Transverse colon (tissue), 4 donors: ENCODE measurements around the gene CCM2L. TPM values are rescaled to one million over a fixed set of nuclear protein-coding genes. Genes with fewer than 3 reads are reported as not detected.

ENCODE experiments used
- DNase-seq: peaks from one replicate; pipeline ENCODE4 v3.0.0-alpha.2; 2019
- H3K27ac ChIP-seq, 4 donors: fragments of 200-600 bp; sonication (generic); 2 replicates each; pipeline ENCODE4 v1.5.1; 2016 to 2018; ENCODE audit warnings: inconsistent platforms in 4 of 4
- H3K27me3 ChIP-seq: fragments of 200-600 bp; sonication (generic); 2 replicates; pipeline ENCODE4 v1.5.1; 2017; ENCODE audit warnings: inconsistent platforms
- H3K36me3 ChIP-seq, 4 donors: fragments of 200-600 bp; sonication (generic); 2 replicates each; pipeline ENCODE4 v1.5.1; 2017 to 2019; ENCODE audit warnings: inconsistent platforms in 4 of 4
- H3K4me1 ChIP-seq, 4 donors: fragments of 200-600 bp; sonication (generic); 2 replicates each; pipeline ENCODE4 v1.5.1; 2017 to 2020; ENCODE audit warnings: inconsistent platforms in 4 of 4
- H3K4me3 ChIP-seq, 4 donors: fragments of 200-600 bp; sonication (generic); 1 replicate in 1 of 4; 2 replicates in 3 of 4; pipeline versions ENCODE4 v1.5.1 to v1.6.1; 2017 to 2019; ENCODE audit warnings: inconsistent platforms in 4 of 4
- H3K9me3 ChIP-seq, 2 donors: fragments of 200-600 bp; sonication (generic); 2 replicates each; pipeline ENCODE4 v1.5.1; 2017 to 2019; ENCODE audit warnings: inconsistent platforms in 2 of 2
- CTCF ChIP-seq, 5 experiments: fragments of 200-600 bp in 3 of 5; fragments of 450-650 bp in 2 of 5; sonication (generic) in 3 of 5; IDR thresholded peaks; 1 replicate in 2 of 5; 2 replicates in 3 of 5; pipeline ENCODE4 v1.5.1; 2016 to 2017; ENCODE audit warnings: antibody characterized with exemption in 5 of 5, inconsistent platforms in 3 of 5, mild to moderate bottlenecking in 2 of 5, moderate library complexity in 1 of 5
- EP300 ChIP-seq: sonication (generic); formaldehyde crosslinking; IDR thresholded peaks from one replicate; pipeline ENCODE4 v1.6.1; 2017; ENCODE audit warnings: antibody characterized with exemption, low read depth
- POLR2A ChIP-seq: fragments of 450-650 bp; IDR thresholded peaks from one replicate; pipeline ENCODE4 v1.6.1; 2016; ENCODE audit warnings: antibody characterized with exemption, mild to moderate bottlenecking, moderate library complexity
- POLR2AphosphoS5 ChIP-seq, 3 donors: sonication (generic); formaldehyde crosslinking; IDR thresholded peaks; one replicate each; pipeline ENCODE4 v1.6.1; 2016; ENCODE audit warnings: antibody characterized with exemption in 3 of 3
- whole genome bisulfite sequencing, 2 donors: methylation state at CpG; one replicate each; pipeline ENCODE4 v1.1.5; 2018; ENCODE audit warnings: low coverage in 1 of 2; 5-methylcytosine and 5-hydroxymethylcytosine counted together
- in situ Hi-C, 4 donors: fragments of 200-750 bp; cut with MboI; loops; one replicate each; pipeline versions ENCODE4 v1.15.0 to v1.15.1; 2017; ENCODE audit warnings: low sequenced_read_pairs in 3 of 4, low pct_ligation_motif_present in 1 of 4, low pct_unique_long_range_greater_than_20kb in 1 of 4
- intact Hi-C: fragments of 100-400 bp; cut with DNase I; formaldehyde crosslinking; loops from one replicate; pipeline ENCODE4 v1.15.1; 2023; ENCODE audit warnings: low total_unique reads
- total RNA-seq, 4 donors: library from RNA; depleted of rRNA; stranded (reverse); fragments of >200 nt; gene quantifications; one replicate each; pipeline ENCODE4 v1.1.0, GENCODE V29; 2016

The CCM2L gene
- total RNA-seq, 4 donors from 2014 or later = 1.7 to 4.9 (median 3.0) TPM

- TF ChIP-seq EP300 = no peak
- no peak for TF ChIP-seq CTCF (IDR thresholded peaks at IDR 0.05)
- TF ChIP-seq POLR2A = no peak
- TF ChIP-seq POLR2AphosphoS5 (IDR thresholded peaks at IDR 0.05) = no peak
- Histone ChIP-seq H3K4me3 (no peak overlapping the region), H3K27ac (peak overlapping the region in 2 of 4 donors; percentile 73 to 77)
Observed at GRCh38 chr20:32050851-32051556, 40.8 kb downstream of the CCM2L start.

GRCh38 chr20:32051720-32052089 lies 41.5 kb downstream of the CCM2L start:
- intact Hi-C loops = no loop called here
- H3K9me3 ChIP-seq = no peaks in the 10 kb centered on the region
- H3K4me3 ChIP-seq = peak overlapping the region in 1 of 4 donors; percentile 52
- TF ChIP-seq CTCF (IDR thresholded peaks at IDR 0.05) (no peak), POLR2AphosphoS5 (IDR thresholded peaks at IDR 0.05) (no peak)
- in situ Hi-C loops = no loop called here
- no peaks in the 10 kb centered on the region for H3K36me3 ChIP-seq
- peak overlapping the region in 3 of 4 donors; percentile 56 to 77 (median 73) for H3K27ac ChIP-seq
- peaks cover 0 to 17% (median 9%) of the 10 kb centered on the region in 4 donors for H3K4me1 ChIP-seq
- WGBS, 2 donors = 26% methylated on average over 14 of the region's 14 CpGs; no CpG with 5 or more reads in 1 of the 2 donors
- DNase-seq = no peak
- peaks cover 74% of the 10 kb centered on the region for H3K27me3 ChIP-seq

More at GRCh38 chr20:32050851-32051556, 40.8 kb downstream of the CCM2L start:
- intact Hi-C loops (no loop called here), in situ Hi-C loops (no loop called here)
- peak; percentile 44 for DNase-seq
- peaks cover 68% of the 10 kb centered on the region for H3K27me3 ChIP-seq
- H3K4me1 ChIP-seq = peaks cover 0 to 17% (median 9%) of the 10 kb centered on the region in 4 donors
- no peaks in the 10 kb centered on the region for H3K9me3 ChIP-seq
- 20 to 68% methylated on average over 4 to 17 of the region's 17 CpGs for WGBS, 2 donors
- H3K36me3 ChIP-seq = no peaks in the 10 kb centered on the region

GRCh38 chr20:32052090-32052777 lies 42.0 kb downstream of the CCM2L start, which contains the start of gene HCK:
Gene HCK (plus strand): TSS chr20:32052242.
- peak; percentile 30 for DNase-seq
- in situ Hi-C loops = no loop called here
- WGBS, 2 donors = 1% methylated on average over 56 of the region's 58 CpGs; no CpG with 5 or more reads in 1 of the 2 donors

GRCh38 chr20:32052778-32053362 lies 42.6 kb downstream of the CCM2L start:
- 12% methylated on average over 22 of the region's 22 CpGs; no CpG with 5 or more reads in 1 of the 2 donors for WGBS, 2 donors
- intact Hi-C loops = no loop called here
- TF ChIP-seq POLR2AphosphoS5 (IDR thresholded peaks at IDR 0.05) (no peak), EP300 (no peak), CTCF (IDR thresholded peaks at IDR 0.05) (no peak)
- H3K9me3 ChIP-seq = no peaks in the 10 kb centered on the region
- DNase-seq = peak; percentile 55
- H3K4me3 ChIP-seq = peak overlapping the region in 3 of 4 donors; percentile 16 to 52 (median 37)
- H3K36me3 ChIP-seq = no peaks in the 10 kb centered on the region
- H3K4me1 ChIP-seq = peaks cover 0 to 17% (median 9%) of the 10 kb centered on the region in 4 donors
- H3K27ac ChIP-seq = peak overlapping the region in 3 of 4 donors; percentile 46 to 77 (median 73)
- in situ Hi-C loops = no loop called here
- peaks cover 84% of the 10 kb centered on the region for H3K27me3 ChIP-seq

More at GRCh38 chr20:32052090-32052777, 42.0 kb downstream of the CCM2L start, which contains the start of gene HCK:
- Histone ChIP-seq H3K4me3 (peak within 1 kb of the TSS in 3 of 4 donors; percentile 16 to 52 (median 37)), H3K27me3 (peaks cover 79% of the 10 kb centered on the region), H3K27ac (peak within 1 kb of the TSS; percentile 56 to 77 (median 69)), H3K36me3 (no peaks in the 10 kb centered on the region), H3K4me1 (peaks cover 0 to 17% (median 9%) of the 10 kb centered on the region in 4 donors), H3K9me3 (no peaks in the 10 kb centered on the region)
- TF ChIP-seq EP300 (no peak), POLR2A (peak; percentile 33)
- intact Hi-C loops = no loop called here
